Transverse colon (tissue), 4 donors: ENCODE results near the gene PIP5K1B. TPM values are rescaled to one million over a fixed set of nuclear protein-coding genes. Genes with fewer than 3 reads are reported as not detected.

Experiments used
- DNase-seq: peaks from one replicate; pipeline ENCODE4 v3.0.0-alpha.2; 2019
- H3K27ac ChIP-seq, 4 donors: fragments of 200-600 bp; sonication (generic); 2 replicates each; pipeline ENCODE4 v1.5.1; 2016 to 2018; ENCODE audit warnings: inconsistent platforms in 4 of 4
- H3K27me3 ChIP-seq: fragments of 200-600 bp; sonication (generic); 2 replicates; pipeline ENCODE4 v1.5.1; 2017; ENCODE audit warnings: inconsistent platforms
- H3K36me3 ChIP-seq, 4 donors: fragments of 200-600 bp; sonication (generic); 2 replicates each; pipeline ENCODE4 v1.5.1; 2017 to 2019; ENCODE audit warnings: inconsistent platforms in 4 of 4
- H3K4me1 ChIP-seq, 4 donors: fragments of 200-600 bp; sonication (generic); 2 replicates each; pipeline ENCODE4 v1.5.1; 2017 to 2020; ENCODE audit warnings: inconsistent platforms in 4 of 4
- H3K4me3 ChIP-seq, 4 donors: fragments of 200-600 bp; sonication (generic); 1 replicate in 1 of 4; 2 replicates in 3 of 4; pipeline versions ENCODE4 v1.5.1 to v1.6.1; 2017 to 2019; ENCODE audit warnings: inconsistent platforms in 4 of 4
- H3K9me3 ChIP-seq, 2 donors: fragments of 200-600 bp; sonication (generic); 2 replicates each; pipeline ENCODE4 v1.5.1; 2017 to 2019; ENCODE audit warnings: inconsistent platforms in 2 of 2
- EP300 ChIP-seq: sonication (generic); formaldehyde crosslinking; IDR thresholded peaks from one replicate; pipeline ENCODE4 v1.6.1; 2017; ENCODE audit warnings: antibody characterized with exemption, low read depth
- POLR2A ChIP-seq: fragments of 450-650 bp; IDR thresholded peaks from one replicate; pipeline ENCODE4 v1.6.1; 2016; ENCODE audit warnings: antibody characterized with exemption, mild to moderate bottlenecking, moderate library complexity
- POLR2AphosphoS5 ChIP-seq, 3 donors: sonication (generic); formaldehyde crosslinking; IDR thresholded peaks; one replicate each; pipeline ENCODE4 v1.6.1; 2016; ENCODE audit warnings: antibody characterized with exemption in 3 of 3
- WGBS, 2 donors: methylation state at CpG; one replicate each; pipeline ENCODE4 v1.1.5; 2018; ENCODE audit warnings: low coverage in 1 of 2; 5-methylcytosine and 5-hydroxymethylcytosine counted together
- in situ Hi-C, 4 donors: fragments of 200-750 bp; cut with MboI; loops; one replicate each; pipeline versions ENCODE4 v1.15.0 to v1.15.1; 2017; ENCODE audit warnings: low sequenced_read_pairs in 3 of 4, low pct_ligation_motif_present in 1 of 4, low pct_unique_long_range_greater_than_20kb in 1 of 4
- intact Hi-C: fragments of 100-400 bp; cut with DNase I; formaldehyde crosslinking; loops from one replicate; pipeline ENCODE4 v1.15.1; 2023; ENCODE audit warnings: low total_unique reads
- total RNA-seq, 4 donors: library from RNA; depleted of rRNA; stranded (reverse); fragments of >200 nt; gene quantifications; one replicate each; pipeline ENCODE4 v1.1.0, GENCODE V29; 2016
- TF ChIP-seq, protein P1 (sequence below), 5 experiments: fragments of 200-600 bp in 3 of 5; fragments of 450-650 bp in 2 of 5; sonication (generic) in 3 of 5; IDR thresholded peaks; 1 replicate in 2 of 5; 2 replicates in 3 of 5; pipeline ENCODE4 v1.5.1; 2016 to 2017; ENCODE audit warnings: antibody characterized with exemption in 5 of 5, inconsistent platforms in 3 of 5, mild to moderate bottlenecking in 2 of 5, moderate library complexity in 1 of 5

Gene PIP5K1B
- total RNA-seq, 4 donors from 2014 or later, result 45.6 to 104 (median 76.0) TPM

DNA sequence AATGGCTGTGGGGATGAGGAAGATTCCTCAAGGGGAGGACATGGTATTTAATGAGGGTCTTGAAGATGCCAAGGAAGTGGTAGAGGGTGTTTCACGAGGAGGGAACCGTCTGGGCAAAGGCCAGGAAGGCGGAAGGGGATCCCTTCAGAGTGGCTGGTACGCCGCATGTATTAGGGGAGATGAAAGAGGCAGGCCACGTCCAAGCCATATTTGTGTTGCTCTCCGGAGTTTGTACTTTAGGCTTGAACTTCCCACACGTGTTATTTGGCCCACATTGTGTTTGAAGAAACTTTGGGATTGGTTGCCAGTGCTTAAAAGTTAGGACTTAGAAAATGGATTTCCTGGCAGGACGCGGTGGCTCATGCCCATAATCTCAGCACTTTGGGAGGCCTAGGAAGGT, 331.8 kb downstream of the PIP5K1B start:
- Histone ChIP-seq H3K27me3 (no peaks in the 10 kb centered on the region), H3K36me3 (no peaks in the 10 kb centered on the region), H3K4me1 (peaks cover 0 to 11% (median 8%) of the 10 kb centered on the region in 4 donors), H3K27ac (peak overlapping the region; percentile 83 to 93 (median 88)), H3K4me3 (peak overlapping the region in 2 of 4 donors; percentile 67 to 73), H3K9me3 (no peaks in the 10 kb centered on the region)
- TF ChIP-seq POLR2AphosphoS5 (IDR thresholded peaks at IDR 0.05), result no peak
- TF ChIP-seq EP300, result no peak
- TF ChIP-seq, protein P1, sequence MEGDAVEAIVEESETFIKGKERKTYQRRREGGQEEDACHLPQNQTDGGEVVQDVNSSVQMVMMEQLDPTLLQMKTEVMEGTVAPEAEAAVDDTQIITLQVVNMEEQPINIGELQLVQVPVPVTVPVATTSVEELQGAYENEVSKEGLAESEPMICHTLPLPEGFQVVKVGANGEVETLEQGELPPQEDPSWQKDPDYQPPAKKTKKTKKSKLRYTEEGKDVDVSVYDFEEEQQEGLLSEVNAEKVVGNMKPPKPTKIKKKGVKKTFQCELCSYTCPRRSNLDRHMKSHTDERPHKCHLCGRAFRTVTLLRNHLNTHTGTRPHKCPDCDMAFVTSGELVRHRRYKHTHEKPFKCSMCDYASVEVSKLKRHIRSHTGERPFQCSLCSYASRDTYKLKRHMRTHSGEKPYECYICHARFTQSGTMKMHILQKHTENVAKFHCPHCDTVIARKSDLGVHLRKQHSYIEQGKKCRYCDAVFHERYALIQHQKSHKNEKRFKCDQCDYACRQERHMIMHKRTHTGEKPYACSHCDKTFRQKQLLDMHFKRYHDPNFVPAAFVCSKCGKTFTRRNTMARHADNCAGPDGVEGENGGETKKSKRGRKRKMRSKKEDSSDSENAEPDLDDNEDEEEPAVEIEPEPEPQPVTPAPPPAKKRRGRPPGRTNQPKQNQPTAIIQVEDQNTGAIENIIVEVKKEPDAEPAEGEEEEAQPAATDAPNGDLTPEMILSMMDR (IDR thresholded peaks at IDR 0.05), result no peak
- TF ChIP-seq POLR2A, result no peak
- WGBS, 2 donors, result 62 to 74% methylated on average over 8 to 10 of the region's 10 CpGs
- no peak for DNase-seq
- intact Hi-C loops, result no loop called here
- in situ Hi-C loops, result no loop called here

DNA sequence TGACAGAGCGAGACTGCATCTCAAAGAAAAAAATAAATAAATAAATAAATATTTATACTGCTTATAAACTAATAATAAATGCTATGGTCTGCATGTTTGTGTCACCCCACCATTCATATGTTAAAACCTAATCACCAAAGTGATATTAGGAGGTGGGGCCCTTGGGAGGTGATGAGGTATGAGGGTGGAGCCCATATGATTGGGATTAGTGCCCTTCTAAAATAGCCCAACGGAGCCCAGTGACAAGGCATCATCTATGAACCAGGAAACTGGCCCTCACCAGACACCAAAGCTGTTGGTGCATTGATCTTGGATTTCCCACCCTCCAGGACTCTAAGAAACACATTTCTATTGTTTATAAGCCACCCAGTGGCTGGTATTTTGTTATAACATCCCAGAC, 335.6 kb downstream of the PIP5K1B start:
- TF ChIP-seq, protein P1 (IDR thresholded peaks at IDR 0.05), result no peak
- no peak for TF ChIP-seq POLR2A
- no peak for TF ChIP-seq EP300
- no peak for TF ChIP-seq POLR2AphosphoS5 (IDR thresholded peaks at IDR 0.05)
- Histone ChIP-seq H3K36me3 (no peaks in the 10 kb centered on the region), H3K9me3 (no peaks in the 10 kb centered on the region), H3K4me1 (peaks cover 0 to 15% (median 9%) of the 10 kb centered on the region in 4 donors), H3K27ac (no peak overlapping the region), H3K27me3 (no peaks in the 10 kb centered on the region), H3K4me3 (no peak overlapping the region)
- no peak for DNase-seq
- 90% methylated on average over 2 of the region's 2 CpGs; no CpG with 5 or more reads in 1 of the 2 donors for WGBS, 2 donors
- in situ Hi-C loops, result no loop called here
- intact Hi-C loops, result no loop called here

DNA sequence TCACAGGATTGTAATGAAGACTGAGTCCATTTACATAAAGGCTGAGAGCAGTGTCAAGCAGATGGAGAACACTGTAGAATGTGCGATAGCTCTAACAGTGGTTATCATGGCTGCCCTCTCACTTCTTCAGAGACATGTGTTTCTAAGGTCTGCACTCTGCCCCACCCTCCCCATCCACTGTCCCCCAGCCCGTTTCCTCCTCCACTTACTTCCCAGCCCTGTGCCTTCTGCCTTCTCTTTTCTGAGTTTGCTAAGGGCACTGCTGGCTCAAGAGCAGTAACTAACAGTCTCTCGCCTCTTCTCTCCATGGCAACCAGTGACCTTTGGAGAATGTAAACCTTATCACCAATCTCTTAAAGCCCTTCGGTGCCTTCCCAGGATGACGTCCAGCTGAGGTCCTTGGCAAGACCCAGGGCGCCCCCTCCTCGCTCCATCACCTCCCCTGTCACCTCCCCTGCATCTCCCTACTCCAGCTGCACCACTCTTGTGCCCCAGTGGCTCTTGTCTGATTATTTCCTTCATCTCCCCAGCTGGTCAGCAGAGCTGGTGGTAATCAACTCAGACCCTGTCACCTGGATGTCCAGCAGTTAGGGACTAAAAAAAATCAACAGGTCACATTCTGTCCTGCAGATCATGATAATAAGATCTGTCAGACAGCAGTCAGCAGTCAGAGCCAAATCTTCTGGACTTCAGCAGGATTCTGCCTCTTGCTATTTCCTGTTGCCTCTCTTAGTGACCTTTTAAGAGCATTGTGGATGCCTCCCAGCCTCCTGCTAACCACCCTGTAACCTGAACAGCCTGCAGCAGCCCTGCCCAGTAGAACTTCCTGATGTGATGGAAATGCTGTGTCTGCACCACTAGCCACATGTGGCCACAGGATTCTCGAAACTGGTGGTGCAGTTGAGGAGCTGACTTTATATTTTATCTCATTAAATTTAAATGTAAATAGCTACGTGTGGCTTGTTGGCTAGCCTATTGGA, 339.5 kb downstream of the PIP5K1B start:
- DNase-seq, result no peak
- in situ Hi-C loops (no loop called here), intact Hi-C loops (no loop called here)
- Histone ChIP-seq H3K27ac (no peak overlapping the region), H3K27me3 (no peaks in the 10 kb centered on the region), H3K36me3 (no peaks in the 10 kb centered on the region), H3K4me3 (no peak overlapping the region), H3K9me3 (no peaks in the 10 kb centered on the region), H3K4me1 (peaks cover 0 to 7% (median 3%) of the 10 kb centered on the region in 4 donors)
- 45 to 56% methylated on average over 7 to 9 of the region's 9 CpGs for WGBS, 2 donors
- TF ChIP-seq POLR2A, result no peak
- TF ChIP-seq EP300, result no peak
- no peak for TF ChIP-seq POLR2AphosphoS5 (IDR thresholded peaks at IDR 0.05)
- TF ChIP-seq, protein P1 (IDR thresholded peaks at IDR 0.05), result no peak

DNA sequence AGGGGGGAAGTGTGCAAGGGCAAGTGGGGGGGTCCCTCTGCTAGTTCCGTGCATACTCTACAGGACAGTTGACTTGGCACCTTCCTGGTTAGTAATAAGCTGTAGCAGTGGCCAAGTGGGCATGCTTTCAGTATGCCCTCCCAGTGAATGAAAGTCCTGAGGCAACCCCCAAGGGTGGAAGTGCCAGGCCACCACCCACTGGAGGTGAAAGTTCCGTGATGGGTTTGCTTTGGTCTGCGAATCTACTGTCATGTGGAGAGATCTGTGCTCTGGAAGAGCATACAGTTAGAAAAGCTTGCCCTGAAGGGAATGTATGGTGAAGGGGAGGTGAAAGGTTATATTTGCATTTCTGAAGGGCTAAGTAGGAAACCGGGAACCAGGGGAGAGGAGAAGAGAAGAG, 340.8 kb downstream of the PIP5K1B start:
- 72 to 85% methylated on average over 3 to 4 of the region's 4 CpGs for WGBS, 2 donors
- TF ChIP-seq POLR2A, result no peak
- TF ChIP-seq, protein P1 (IDR thresholded peaks at IDR 0.05), result no peak
- TF ChIP-seq EP300, result no peak
- TF ChIP-seq POLR2AphosphoS5 (IDR thresholded peaks at IDR 0.05), result no peak
- in situ Hi-C loops, result no loop called here
- H3K27me3 ChIP-seq, result no peaks in the 10 kb centered on the region
- no peak overlapping the region for H3K27ac ChIP-seq
- intact Hi-C loops, result no loop called here
- no peak for DNase-seq
- H3K4me3 ChIP-seq, result no peak overlapping the region
- no peaks in the 10 kb centered on the region for H3K9me3 ChIP-seq
- H3K36me3 ChIP-seq, result no peaks in the 10 kb centered on the region
- peaks cover 0 to 7% (median 3%) of the 10 kb centered on the region in 4 donors for H3K4me1 ChIP-seq
